ACHN (cell line): ENCODE measurements around the gene ATP6V1D.
"Not testable (repeated sequence)": the region's sequence is repeated elsewhere in the genome, so short reads cannot be mapped to it uniquely, and the experiment has no call there.

Experiments
- DNase-seq: peaks from one replicate; pipeline ENCODE4 v3.0.0-alpha.2; 2015
- in situ Hi-C: cut with HindIII; loops from 2 replicates; pipeline ENCODE4 v1.10.0; 2017; ENCODE audit warnings: low sequenced_read_pairs, low pct_ligation_motif_present, low pct_unique_long_range_greater_than_20kb

The ATP6V1D gene

DNA sequence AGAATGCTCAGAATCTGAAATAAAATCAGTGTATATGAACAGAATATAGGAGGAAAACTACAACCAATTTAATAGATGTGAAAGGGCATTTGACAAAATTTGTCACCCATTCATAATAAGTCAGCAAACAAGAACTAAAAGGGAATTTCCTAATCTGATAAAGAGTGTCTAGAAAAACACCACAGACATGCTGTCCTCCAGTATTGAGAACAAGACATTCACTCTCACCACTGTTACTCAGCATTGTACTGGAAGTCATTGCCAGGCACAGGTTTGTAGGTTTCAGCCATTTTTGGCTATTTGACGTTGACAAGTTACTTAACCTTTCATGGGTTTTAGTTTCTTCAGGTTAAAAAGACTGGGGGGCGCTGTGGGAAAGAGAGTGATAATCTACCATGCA lies 13.7 kb upstream of the ATP6V1D start:
- no peak for DNase-seq

DNA sequence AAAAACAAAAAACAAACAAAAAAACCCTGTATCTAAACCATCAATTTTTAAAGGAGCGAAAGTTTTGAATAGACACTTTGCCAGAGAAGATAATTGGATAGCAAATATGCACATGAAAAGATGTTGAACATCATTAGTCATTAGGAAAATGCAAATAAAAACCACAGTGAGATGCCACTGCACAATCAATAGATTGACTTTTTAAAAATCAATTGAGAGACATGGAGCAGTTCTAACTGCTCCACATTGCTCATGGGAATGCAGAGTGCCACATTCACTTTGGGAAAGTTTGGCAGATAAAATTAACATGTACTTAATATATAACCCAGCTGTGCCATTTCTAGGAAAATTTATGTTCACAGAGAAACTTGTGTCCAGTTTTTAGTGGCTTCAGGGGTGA lies 13.2 kb upstream of the ATP6V1D start:
- no peak for DNase-seq
- in situ Hi-C loops: no loop called here

More for the DNA sequence above, 13.7 kb upstream of the ATP6V1D start:
- in situ Hi-C loops: no loop called here

DNA sequence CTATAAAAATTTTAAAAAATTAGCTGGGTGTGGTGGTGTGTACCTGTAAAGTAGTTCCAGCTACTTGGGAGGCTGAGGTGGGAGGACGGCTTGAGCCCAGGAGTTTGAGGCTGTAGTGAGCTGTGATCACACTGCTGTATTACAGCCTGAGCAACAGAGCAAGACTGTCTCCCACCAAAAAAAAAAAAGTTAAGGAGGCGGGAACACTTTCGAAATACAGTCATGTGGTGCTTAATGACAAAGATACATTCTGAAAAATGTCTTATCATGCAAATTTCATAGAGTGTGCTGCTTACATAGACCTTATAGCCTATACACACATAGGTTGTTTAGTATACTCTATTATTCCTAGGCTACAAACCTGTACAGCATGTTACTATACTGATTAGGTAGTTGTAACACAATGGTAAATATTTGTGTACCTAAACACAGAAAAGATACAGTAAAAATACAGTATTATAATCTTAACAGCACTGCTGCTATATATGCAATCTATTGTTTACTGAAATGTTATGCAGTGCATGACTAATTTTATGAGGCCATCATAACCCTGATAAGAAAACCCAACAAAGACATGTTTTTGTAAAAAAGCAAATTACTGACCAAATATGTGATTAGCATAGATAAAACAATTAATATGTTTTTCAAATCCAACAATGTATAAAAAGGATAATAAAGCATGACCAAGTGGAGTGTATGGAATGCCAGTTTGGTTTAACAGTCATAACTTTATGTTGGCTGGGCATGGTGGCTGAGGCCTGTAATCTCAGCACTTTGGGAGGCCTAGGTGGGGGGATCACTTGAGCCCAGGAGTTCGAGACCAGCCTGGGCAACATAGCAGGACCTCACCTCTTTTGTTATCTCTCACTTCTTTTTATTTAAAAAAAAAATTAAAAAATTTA lies 11.9 kb upstream of the ATP6V1D start:
- DNase-seq: no peak
- in situ Hi-C loops: no loop called here

DNA sequence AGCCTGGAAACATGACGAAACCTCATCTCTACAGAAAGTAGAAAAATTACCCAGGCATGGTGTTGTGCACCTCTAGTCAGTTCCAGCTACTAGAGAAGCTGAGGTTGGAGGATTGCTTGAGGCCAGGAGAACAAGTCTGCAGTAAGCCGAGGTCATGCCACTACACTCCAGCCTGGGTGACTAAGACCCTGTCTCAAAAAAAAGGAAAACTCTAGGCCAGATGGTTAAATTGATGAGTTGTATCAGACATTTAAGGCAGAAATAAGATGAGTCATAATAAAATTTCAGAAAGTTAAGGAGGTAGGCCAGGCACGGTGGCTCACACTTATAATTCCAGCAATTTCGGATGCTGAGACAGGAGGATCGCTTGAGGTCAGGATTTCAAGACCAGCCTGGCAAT lies 11.2 kb upstream of the ATP6V1D start:
- in situ Hi-C loops: no loop called here
- DNase-seq: no peak

DNA sequence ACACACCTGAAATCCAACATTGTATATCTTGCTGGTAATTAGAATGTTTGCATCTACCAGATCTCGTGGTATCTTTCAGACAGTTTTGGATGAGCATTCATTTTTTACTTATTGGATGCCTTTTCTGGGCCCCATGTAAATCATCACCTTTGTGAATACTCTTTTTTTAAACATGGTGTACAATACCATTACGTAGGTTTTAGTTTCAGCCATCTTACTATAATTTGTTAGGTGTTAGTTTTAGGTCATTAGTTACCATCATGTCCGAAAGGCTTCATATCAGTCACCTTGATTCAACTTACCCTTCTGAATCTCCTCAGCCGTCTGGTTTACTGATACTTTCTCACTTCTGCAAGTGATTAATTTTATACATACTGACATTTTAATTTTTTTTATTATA lies 5.9 kb upstream of the ATP6V1D start:
- in situ Hi-C loops: no loop called here

DNA sequence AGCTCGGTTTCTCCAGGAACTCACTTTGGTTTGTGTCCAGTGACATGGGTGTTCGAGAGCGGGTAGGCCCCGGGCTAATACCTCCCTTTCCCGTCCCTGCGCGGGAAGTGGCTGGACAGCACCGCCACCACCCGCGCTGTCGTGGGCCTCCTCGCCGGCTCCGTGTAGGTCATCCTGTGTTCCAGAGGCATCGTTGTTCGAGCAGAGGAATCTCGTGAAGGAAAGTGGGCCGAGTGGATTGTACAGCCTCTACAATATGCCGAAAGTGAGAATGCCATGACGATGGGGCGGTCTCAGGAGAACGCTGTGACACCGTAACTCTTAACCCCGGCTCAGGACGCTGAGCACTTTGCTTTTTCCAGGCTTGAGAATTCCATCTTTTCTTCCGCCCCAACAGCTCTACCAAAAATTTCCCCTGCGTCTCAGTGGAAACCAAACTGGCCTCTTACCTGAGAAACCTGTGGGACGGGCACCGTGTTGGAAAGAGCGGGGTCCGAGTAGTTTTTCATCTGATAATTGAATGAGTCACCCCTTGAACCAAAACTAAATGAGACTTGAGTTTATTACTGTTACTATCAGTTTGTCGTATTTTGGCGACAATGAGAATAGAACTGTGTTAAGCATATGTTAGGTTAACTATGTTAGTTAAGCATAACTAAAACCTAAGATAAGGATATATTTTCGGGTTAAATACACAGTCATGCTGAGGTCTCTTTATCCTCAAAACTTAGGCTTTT lies 1.0 kb upstream of the ATP6V1D start:
- no peak for DNase-seq
- in situ Hi-C loops: no loop called here

More for the DNA sequence above, 5.9 kb upstream of the ATP6V1D start:
- DNase-seq: no peak

DNA sequence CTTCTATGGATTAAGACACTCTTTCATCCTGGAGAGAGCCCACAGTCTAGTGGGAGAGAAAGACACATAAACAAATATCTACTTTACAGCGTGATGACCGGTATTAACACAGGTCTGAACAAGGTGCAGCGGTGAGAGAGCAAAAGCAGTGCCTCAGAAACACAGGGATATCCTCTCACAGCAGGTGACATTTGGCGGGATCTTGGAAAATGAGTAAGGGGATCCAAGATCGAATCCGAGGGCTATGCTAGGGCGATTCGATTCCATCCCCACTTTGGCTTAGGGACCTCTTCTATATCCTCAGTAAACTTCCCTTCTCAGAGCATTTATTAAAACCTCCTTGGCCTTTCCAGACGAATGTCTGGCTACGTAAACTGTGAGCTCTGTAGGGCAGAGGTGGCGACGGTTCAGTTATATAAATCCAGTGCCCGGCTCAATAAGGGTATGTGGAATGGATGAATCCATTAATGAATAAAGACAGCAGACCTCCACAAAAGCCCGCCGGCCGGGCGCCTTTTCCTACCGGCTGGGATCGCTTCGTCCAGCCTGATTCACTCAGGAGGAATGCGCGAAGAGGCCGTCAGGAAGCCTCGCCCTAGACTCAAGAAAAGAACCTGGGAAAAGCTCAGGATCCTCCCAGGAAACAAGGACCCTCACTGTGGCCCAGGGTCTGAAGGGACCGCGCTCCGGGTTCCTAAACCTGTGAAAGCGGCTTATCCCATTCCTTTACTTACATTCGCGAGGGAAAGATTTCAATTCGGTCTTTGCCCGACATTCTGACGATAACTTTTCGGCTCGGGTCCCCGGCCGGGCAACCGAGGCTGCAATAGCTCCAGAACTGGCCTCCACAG lies 455 bp downstream of the ATP6V1D start:
- peak; percentile 61 for DNase-seq
- in situ Hi-C loops: no loop called here

DNA sequence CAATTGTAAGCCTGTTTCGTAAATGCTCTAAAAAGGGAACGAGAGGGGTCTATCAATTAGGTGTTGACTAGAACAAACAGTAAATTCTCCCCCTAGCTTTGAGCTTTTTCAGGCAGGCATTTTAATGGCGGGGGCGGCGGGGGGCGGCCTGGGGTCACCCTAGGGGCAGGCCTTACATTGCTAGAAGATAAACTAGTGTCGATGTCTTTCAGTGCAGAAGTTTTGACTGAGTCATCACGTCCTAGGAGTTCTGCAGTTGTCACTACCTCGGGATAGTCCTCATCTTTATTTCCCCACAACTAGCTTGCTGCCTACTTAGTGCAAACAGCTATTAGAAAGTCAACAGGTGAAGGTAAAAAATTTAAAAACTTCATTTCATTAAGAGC lies 1.6 kb downstream of the ATP6V1D start:
- DNase-seq: peak; percentile 24
- in situ Hi-C loops: no loop called here

DNA sequence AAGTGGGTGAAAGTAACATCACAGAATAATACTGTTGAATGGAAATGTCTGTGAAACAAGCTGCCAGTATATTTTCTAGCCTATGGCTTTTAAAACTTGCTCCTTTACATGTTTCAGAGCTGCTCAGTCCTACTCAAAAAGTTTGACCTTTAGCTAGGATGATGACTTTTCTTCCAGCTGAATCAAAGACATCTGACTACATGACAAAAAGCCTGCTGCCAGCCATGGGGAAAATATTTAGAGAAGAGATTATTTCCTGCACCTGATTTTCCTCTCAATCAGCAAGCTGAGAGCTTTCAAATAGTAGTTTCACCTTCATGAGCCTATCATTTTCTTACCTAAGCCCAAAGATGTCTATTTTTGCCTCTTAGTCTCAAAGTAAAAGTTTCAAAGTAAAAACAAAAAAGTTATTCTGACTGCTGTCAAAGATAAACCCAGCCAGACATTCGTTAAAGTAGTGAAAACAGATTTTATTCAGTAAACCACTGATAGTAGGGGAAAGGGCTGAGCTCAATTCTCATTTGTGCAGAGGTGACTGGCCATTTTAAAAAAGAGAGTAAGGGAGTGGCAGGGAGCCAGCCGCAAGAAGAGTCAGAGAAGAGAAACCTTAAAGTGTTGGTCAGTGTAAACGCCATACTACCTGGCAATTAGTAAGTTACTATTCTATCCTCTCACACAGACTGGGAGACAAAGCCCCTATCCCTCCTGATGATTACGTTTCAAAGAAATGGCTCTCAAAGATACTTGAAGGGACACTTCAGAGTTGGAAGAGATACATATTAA lies 2.2 kb downstream of the ATP6V1D start:
- DNase-seq: peak; percentile 10
- in situ Hi-C loops: no loop called here

DNA sequence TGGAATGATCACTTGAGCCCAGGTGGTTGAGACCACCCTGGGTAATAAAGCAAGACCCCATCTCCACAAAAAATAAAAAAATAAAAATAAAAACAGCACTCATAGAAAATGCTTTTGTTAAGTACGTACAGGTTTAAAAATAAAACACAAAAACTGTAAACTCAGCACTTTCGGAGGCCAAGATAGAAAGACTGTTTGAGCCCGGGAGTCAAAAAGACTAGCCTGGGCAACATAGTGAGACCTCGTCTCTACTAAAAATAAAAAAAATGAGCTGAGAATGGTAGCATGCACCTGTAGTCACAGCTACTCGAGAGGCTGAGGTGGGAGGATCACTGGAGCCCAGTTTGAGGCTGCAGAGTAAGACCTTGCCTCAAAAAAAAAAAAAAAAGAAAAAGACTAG lies 7.5 kb downstream of the ATP6V1D start:
- DNase-seq: no peak
- in situ Hi-C loops: no loop called here

DNA sequence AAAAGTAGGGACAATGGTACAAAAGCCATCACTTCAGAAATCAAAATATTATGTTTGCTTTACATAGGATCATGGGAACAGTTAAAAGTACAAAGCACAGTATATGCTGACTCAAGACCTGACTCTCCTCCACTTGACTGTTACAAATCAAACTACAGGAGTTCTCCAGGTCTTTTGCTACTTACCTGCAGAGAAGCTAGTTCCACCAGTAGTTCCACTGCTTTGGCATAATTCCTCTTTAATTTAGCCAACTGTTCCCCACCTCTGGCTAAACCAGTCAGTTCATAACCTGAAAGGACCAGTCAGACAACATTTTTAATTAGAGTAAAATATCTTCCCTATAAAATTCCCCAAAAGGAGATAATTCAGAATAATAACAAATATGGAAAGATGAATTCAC lies 14.0 kb downstream of the ATP6V1D start:
- in situ Hi-C loops: no loop called here
- no peak for DNase-seq

DNA sequence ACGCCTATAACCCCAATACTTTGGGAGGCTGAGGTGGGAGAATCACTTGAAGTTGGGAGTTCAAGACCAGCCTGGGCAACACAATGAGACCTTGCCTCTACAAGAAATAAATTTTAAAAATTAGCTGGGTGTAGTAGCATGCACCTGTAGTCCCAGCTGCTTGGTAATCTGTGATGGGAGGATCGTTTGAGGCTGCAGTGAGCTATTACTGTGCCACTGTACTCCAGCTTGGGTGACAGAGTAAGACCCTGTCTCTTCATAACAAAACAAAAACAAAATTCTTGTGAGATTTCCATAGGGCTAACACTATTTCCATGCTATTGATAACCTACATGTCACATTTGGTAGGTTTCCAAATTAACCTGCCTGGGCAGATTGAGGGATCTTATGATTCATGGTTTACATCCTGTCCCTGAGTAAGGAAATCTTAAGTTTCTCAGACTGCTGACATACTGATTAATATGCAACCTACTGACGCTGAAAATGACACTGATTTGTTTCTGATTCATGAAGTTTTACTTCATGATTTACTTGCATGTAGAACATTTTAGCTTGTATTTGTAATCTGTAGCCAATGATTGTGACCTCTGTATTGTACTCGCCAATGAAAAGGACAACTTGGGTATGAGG lies 15.9 kb downstream of the ATP6V1D start:
- DNase-seq: no peak
- in situ Hi-C loops: no loop called here

DNA sequence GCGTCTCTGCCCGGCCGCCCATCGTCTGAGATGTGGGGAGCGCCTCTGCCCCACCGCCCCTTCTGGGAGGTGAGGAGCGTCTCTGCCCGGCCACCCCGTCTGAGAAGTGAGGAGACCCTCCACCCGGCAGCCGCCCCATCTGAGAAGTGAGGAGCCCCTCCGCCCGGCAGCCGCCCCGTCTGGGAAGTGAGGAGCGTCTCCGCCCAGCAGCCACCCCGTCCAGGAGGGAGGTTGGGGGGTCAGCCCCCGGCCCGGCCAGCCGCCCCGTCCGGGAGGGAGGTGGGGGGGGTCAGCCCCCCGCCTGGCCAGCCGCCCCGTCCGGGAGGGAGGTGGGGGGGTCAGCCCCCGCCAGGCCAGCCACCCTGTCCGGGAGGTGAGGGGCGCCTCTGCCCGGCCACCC lies 18.4 kb downstream of the ATP6V1D start:
- DNase-seq, in situ Hi-C loops: not testable (repeated sequence)

DNA sequence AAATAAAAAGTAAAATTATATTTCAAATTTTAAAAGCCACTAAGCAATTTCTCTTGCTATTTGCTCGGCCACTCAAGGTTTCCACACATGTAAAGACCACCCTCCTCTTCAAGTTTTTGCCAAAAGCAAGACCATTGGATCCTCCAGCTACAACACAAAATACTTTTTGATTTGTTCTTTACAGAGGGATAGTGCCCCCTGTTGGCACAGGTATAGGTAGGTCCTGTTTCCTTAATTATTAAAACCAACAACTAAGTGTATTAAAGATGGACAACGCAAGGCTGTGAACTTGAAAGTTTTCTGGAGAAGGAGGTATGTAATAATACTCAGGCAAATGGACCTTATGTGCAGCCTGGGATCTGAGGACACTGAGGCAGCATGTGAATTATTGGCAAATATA lies 23.8 kb downstream of the ATP6V1D start:
- DNase-seq: peak; percentile 43
- in situ Hi-C loops: no loop called here

DNA sequence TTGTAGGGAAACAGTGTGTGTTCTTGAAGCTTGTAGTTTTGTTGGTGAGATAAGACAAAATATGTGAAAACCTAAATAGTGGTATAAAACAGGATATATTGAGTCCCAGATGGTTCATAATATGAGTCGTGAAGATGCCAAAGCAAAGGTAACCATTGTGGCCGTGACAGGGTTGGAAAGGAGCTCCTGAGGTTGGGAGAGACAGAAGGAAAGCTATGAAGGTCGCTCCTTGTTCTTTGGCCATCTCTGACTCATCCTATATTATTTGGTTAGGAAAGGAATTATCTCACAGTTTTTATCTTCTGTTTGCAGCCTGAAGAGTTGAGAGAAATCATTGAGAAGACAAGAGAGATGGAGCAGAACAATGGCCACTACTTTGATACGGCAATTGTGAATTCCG lies 27.1 kb downstream of the ATP6V1D start:
- DNase-seq: no peak
- in situ Hi-C loops: no loop called here

DNA sequence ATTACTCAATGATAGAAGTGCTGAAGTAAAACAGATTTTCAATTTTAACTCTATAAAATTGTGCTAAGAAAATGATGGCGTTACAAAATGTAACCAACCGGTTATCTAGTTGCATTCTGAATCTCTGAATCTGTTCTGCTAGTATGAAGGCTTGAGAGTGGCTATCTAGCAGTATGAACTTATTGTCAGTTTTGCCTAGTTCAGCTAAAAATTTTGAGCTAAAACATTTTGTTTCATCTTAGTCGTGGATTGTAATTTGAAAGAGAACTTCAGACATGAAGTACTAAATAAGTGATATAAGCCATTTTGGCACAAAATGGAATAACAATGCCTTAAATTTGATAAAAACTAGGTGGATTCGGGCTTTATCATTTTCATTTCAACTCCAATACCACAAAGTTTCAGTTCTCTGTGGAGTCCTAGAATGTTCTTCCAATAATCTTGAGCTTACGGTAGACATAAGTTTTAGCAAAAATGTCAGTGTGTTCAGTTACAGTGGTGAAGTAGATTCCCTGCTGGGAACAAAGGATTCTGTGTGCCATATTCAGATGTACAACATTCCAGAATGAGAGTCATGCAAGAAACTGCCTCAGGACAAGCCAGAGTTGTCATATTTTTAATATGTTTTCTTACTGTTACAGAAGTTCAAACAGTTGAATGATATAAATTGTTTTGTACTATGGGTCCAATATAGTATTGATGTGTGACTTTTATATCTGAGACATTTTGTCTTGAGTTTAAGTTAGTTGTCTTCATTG lies 28.1 kb downstream of the ATP6V1D start:
- in situ Hi-C loops: no loop called here
- DNase-seq: no peak

DNA sequence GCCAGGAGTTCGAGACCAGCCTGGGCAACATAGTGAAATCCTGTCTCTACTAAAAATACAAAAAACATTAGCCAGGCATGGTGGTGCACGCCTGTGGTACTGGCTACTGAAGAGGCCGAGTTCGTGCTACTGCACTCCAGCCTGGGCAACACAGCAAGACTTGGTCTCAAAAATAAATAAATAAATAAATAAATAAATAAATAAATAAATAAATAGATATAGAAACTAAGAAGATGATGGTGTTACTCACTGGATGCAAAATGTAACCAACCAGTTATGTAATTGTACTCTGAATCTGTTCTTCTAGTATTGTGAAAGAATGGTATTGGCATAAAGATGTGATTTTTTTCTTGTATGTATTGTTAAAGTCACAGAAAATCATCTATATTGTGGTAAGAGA lies 29.9 kb downstream of the ATP6V1D start:
- DNase-seq, in situ Hi-C loops: not testable (repeated sequence)
